IMR-90 (cell line): ENCODE measurements around the gene TACR2. TPM values are rescaled to one million over a fixed set of nuclear protein-coding genes. Genes with fewer than 3 reads are reported as not detected.

Experiments
- ATAC-seq: fragments of 200-7000 bp; cut with Tn5 transposase; 2 replicates; pipeline ENCODE4 v1.9.1; 2020; ENCODE audit warnings: low read depth, mild to moderate bottlenecking, moderate library complexity
- BruUV-seq: library from RNA; stranded (reverse); fragments of 400-500 nt; replicated peaks from 2 replicates; lab custom pipeline; 2021; lab: Mats Ljungman, UMichigan
- CTCF ChIA-PET: fragments of 300-600 bp; formaldehyde crosslinking; extraction: SDS; loops from one replicate; lab custom pipeline; 2021; ENCODE audit warnings: antibody characterized with exemption; lab: Yijun Ruan, JAX
- POLR2A ChIA-PET: fragments of 300-600 bp; sonication (Branson Sonifier 250); formaldehyde crosslinking; loops from one replicate; lab custom pipeline; 2022; ENCODE audit warnings: antibody characterized with exemption; ENCODE audit not compliant: unreplicated experiment; lab: Charles Lee
- DNase-seq: peaks from one replicate; pipeline ENCODE4 v3.0.0; 2013
- H2AFZ ChIP-seq: replicated peaks from 2 replicates; pipeline ENCODE3; 2013; ENCODE audit warnings: low read length, mild to moderate bottlenecking; ENCODE audit not compliant: poor library complexity
- H2AK5ac ChIP-seq: 2 replicates; pipeline ENCODE4 v1.6.1; 2013; ENCODE audit warnings: low read depth, low read length, inconsistent platforms
- H2AK9ac ChIP-seq: replicated peaks from 2 replicates; pipeline ENCODE3; 2013; ENCODE audit warnings: mild to moderate bottlenecking, low read depth, low read length, moderate library complexity; ENCODE audit not compliant: poor library complexity
- H2BK120ac ChIP-seq: 2 replicates; pipeline ENCODE4 v1.6.1; 2013; ENCODE audit warnings: low read depth, low read length, inconsistent platforms
- H2BK15ac ChIP-seq: 3 replicates; pipeline ENCODE4 v1.6.1; 2013; ENCODE audit warnings: low read depth, low read length, inconsistent platforms
- H2BK20ac ChIP-seq: 2 replicates; pipeline ENCODE4 v1.6.1; 2013; ENCODE audit warnings: low read depth, mild to moderate bottlenecking, inconsistent platforms, low read length, moderate library complexity
- H2BK5ac ChIP-seq: 2 replicates; pipeline ENCODE4 v1.6.1; 2013; ENCODE audit warnings: mild to moderate bottlenecking, low read depth, low read length, inconsistent platforms; ENCODE audit not compliant: poor library complexity, severe bottlenecking
- H3K14ac ChIP-seq: replicated peaks from 2 replicates; pipeline ENCODE4 v1.6.1; 2013; ENCODE audit warnings: low read depth, low read length, inconsistent platforms
- H3K18ac ChIP-seq: 2 replicates; pipeline ENCODE4 v1.6.1; 2013; ENCODE audit warnings: low read depth, low read length, control low read depth
- H3K23ac ChIP-seq: 2 replicates; pipeline ENCODE4 v1.6.1; 2013; ENCODE audit warnings: low read depth, low read length, inconsistent platforms
- H3K27ac ChIP-seq: 2 replicates; pipeline ENCODE4 v1.5.1; 2013; ENCODE audit warnings: mild to moderate bottlenecking, control low read depth, low read length; ENCODE audit not compliant: insufficient read depth
- H3K27me3 ChIP-seq: 2 replicates; pipeline ENCODE4 v1.6.1; 2013; ENCODE audit warnings: low read length; ENCODE audit not compliant: control insufficient read depth, insufficient read depth
- H3K36me3 ChIP-seq: 2 replicates; pipeline ENCODE4 v1.6.1; 2013; ENCODE audit warnings: low read length, mixed read lengths; ENCODE audit not compliant: control insufficient read depth, insufficient read depth
- H3K4ac ChIP-seq: 2 replicates; pipeline ENCODE4 v1.6.1; 2013; ENCODE audit warnings: low read depth, low read length, inconsistent platforms
- H3K4me1 ChIP-seq: 2 replicates; pipeline ENCODE4 v1.6.1; 2013; ENCODE audit warnings: low read length, mixed read lengths; ENCODE audit not compliant: control insufficient read depth, insufficient read depth
- H3K4me2 ChIP-seq: 2 replicates; pipeline ENCODE4 v1.6.1; 2013; ENCODE audit warnings: low read depth, mild to moderate bottlenecking, control low read depth, low read length, moderate library complexity
- H3K4me3 ChIP-seq: 2 replicates; pipeline ENCODE4 v1.5.1; 2013; ENCODE audit warnings: low read depth, mild to moderate bottlenecking, control low read depth, low read length, moderate library complexity; ENCODE audit not compliant: insufficient read depth
- H3K56ac ChIP-seq: 2 replicates; pipeline ENCODE4 v1.6.1; 2013; ENCODE audit warnings: low read length, inconsistent platforms; ENCODE audit not compliant: insufficient read depth; ENCODE audit errors: extremely low read depth
- H3K79me1 ChIP-seq, 2 experiments: 2 replicates each; pipeline ENCODE4 v1.6.1; 2013; ENCODE audit warnings: low read length in 2 of 2, inconsistent platforms in 1 of 2, low read depth in 1 of 2
- H3K9ac ChIP-seq: 2 replicates; pipeline ENCODE4 v1.6.1; 2013; ENCODE audit warnings: low read depth, low read length, control low read depth
- H3K9me1 ChIP-seq: 2 replicates; pipeline ENCODE4 v1.6.1; 2013; ENCODE audit warnings: low read length, inconsistent platforms; ENCODE audit not compliant: insufficient read depth
- H3K9me3 ChIP-seq: 2 replicates; pipeline ENCODE4 v1.6.1; 2013; ENCODE audit warnings: low read length; ENCODE audit not compliant: control insufficient read depth, insufficient read depth
- H4K20me1 ChIP-seq: 2 replicates; pipeline ENCODE4 v1.6.1; 2013; ENCODE audit warnings: low read length, inconsistent platforms; ENCODE audit not compliant: insufficient read depth
- H4K5ac ChIP-seq: 2 replicates; pipeline ENCODE4 v1.6.1; 2013; ENCODE audit warnings: mild to moderate bottlenecking, low read depth, low read length, control low read depth
- H4K8ac ChIP-seq, 2 experiments: 2 replicates each; pipeline ENCODE4 v1.6.1; 2013; ENCODE audit warnings: low read depth in 2 of 2, low read length in 2 of 2, control low read depth in 1 of 2, inconsistent platforms in 1 of 2
- H4K91ac ChIP-seq: 2 replicates; pipeline ENCODE4 v1.6.1; 2013; ENCODE audit warnings: low read depth, low read length, inconsistent platforms; ENCODE audit not compliant: insufficient read depth
- BHLHE40 ChIP-seq: fragments of 150-350 bp; IDR thresholded peaks from 2 replicates; pipeline ENCODE4 v1.6.1; 2016; ENCODE audit warnings: mild to moderate bottlenecking, low read depth, low read length
- CEBPB ChIP-seq: IDR thresholded peaks from 2 replicates; pipeline ENCODE4 v1.6.1; 2012; ENCODE audit warnings: low read depth, low read length, improper control_type of control experiment
- NFE2L2 ChIP-seq: fragments of 150-350 bp; IDR thresholded peaks from 2 replicates; pipeline ENCODE4 v1.6.1; 2016; ENCODE audit warnings: low read depth, mild to moderate bottlenecking, low read length
- RCOR1 ChIP-seq: IDR thresholded peaks from 2 replicates; pipeline ENCODE4 v1.6.1; 2012; ENCODE audit warnings: mild to moderate bottlenecking, low read length, improper control_type of control experiment; ENCODE audit not compliant: insufficient replicate concordance
- SMC3 ChIP-seq: fragments of 150-350 bp; IDR thresholded peaks from 2 replicates; pipeline ENCODE4 v1.6.1; 2016; ENCODE audit warnings: low read depth, mild to moderate bottlenecking, antibody characterized with exemption, low read length, moderate library complexity
- WGBS, 2 experiments: methylation state at CpG; one replicate each; pipeline versions ENCODE4 v1.1.5 to v1.1.7; 2013; ENCODE audit warnings: missing lambda C conversion rate in 2 of 2; ENCODE audit not compliant: insufficient read length in 1 of 2; ENCODE audit errors: extremely low coverage in 2 of 2; 5-methylcytosine and 5-hydroxymethylcytosine counted together
- dilution Hi-C: fragments of 300-500 bp; cut with HindIII; formaldehyde crosslinking; loops from one replicate; pipeline ENCODE4 v1.14.3; 2018; ENCODE audit warnings: low sequenced_read_pairs; ENCODE audit not compliant: unreplicated experiment
- in situ Hi-C: fragments of 300-500 bp; cut with MboI; formaldehyde crosslinking; loops from 3 replicates; pipeline ENCODE4 v1.14.3; 2019; ENCODE audit warnings: low sequenced_read_pairs, inconsistent platforms, mixed read lengths
- intact Hi-C: fragments of 100-400 bp; cut with micrococcal nuclease; formaldehyde crosslinking; loops from 2 replicates; pipeline ENCODE4 v1.10.0; 2022
- polyA plus RNA-seq, 3 experiments: library from polyadenylated mRNA; depleted of rRNA; stranded (reverse); fragments of >200 nt; gene quantifications; 2 replicates each; pipeline ENCODE4 v1.2.3, GENCODE V29; 2012; ENCODE audit warnings: low replicate concordance in 1 of 3
- total RNA-seq: library from RNA; depleted of rRNA; stranded (reverse); fragments of >200 nt; gene quantifications from 2 replicates; pipeline ENCODE4 v1.2.3, GENCODE V29; 2012

TACR2 gene
- total and polyA plus RNA-seq, 2 of the 4 experiments (the other 2 are of a cell fraction) = not detected

- Histone ChIP-seq H2AK5ac (no peak overlapping the region), H3K4ac (no peak overlapping the region), H2BK5ac (no peak overlapping the region), H3K36me3 (no peaks in the 10 kb centered on the region), H3K27ac (no peak overlapping the region), H3K56ac (no peak overlapping the region), H2BK15ac (no peak overlapping the region), H2BK20ac (no peak overlapping the region), H3K9me1 (peaks cover 11% of the 10 kb centered on the region; the same call in 1 of the 2 replicates), H4K8ac (no peak overlapping the region), H3K27me3 (peaks cover 13% of the 10 kb centered on the region), H4K91ac (no peak overlapping the region), H3K9ac (no peak overlapping the region), H2AK9ac (no peak overlapping the region), H4K20me1 (no peaks in the 10 kb centered on the region), H3K4me3 (no peak overlapping the region), H3K4me2 (peak overlapping the region; percentile 41; the same call in 1 of the 2 replicates), H2AFZ (no peak overlapping the region), H2BK120ac (no peak overlapping the region), H3K14ac (no peak overlapping the region), H3K23ac (no peak overlapping the region), H4K5ac (no peak overlapping the region), H3K18ac (no peak overlapping the region; the same call in 1 of the 2 replicates), H3K9me3 (no peaks in the 10 kb centered on the region), H3K79me1 (no peaks in the 10 kb centered on the region), H3K4me1 (peaks cover 12% of the 10 kb centered on the region)
- no CpG with 5 or more reads among the region's 5 CpGs for WGBS, 2 experiments
- TF ChIP-seq RCOR1 (no peak), BHLHE40 (no peak), NFE2L2 (no peak), CEBPB (peak; percentile 71), SMC3 (no peak)
- ChIA-PET CTCF (interaction anchor here (1.5 kb wide), 1 partner anchor 9 kb away, joined by 3 read pairs; no protein-coding TSS in a partner anchor), POLR2A (no interaction called here)
- in situ Hi-C loops (no loop called here), intact Hi-C loops (no loop called here), dilution Hi-C loops (no loop called here)
- DNase-seq = no peak
- BruUV-seq = no TSS peak
- peak; percentile 68 for ATAC-seq
Observed at GRCh38 chr10:69439813-69440506, 23.2 kb upstream of the TACR2 start.
